Activated CD8-positive, alpha-beta memory T cell treated with anti-CD3 and anti-CD28 coated beads, Interleukin-2, amount 10 ng/mL, durations not matched to agents 7 days and 5 days (primary cell): Measurements from ENCODE around the gene STIP1. TPM values are rescaled to one million over a fixed set of nuclear protein-coding genes. Genes with fewer than 3 reads are reported as not detected.
"Not testable (repeated sequence)": the region's sequence is repeated elsewhere in the genome, so short reads cannot be mapped to it uniquely, and the experiment has no call there.

Source experiments
- ATAC-seq: fragments of 150-1000 bp; cut with Tn5 transposase; one replicate; pipeline ENCODE4 v1.10.0; 2021; ENCODE audit warnings: moderate library complexity
- CTCF ChIA-PET: fragments of 350-600 bp; sonication (Branson Sonifier 250); formaldehyde crosslinking; loops from one replicate; lab custom pipeline; 2021; ENCODE audit warnings: antibody characterized with exemption; lab: Charles Lee
- DNase-seq: peaks from one replicate; pipeline ENCODE4 v3.0.0-alpha.2; 2020
- H3K27ac Mint-ChIP-seq: one replicate; pipeline ENCODE4 v1.8.0; 2021; ENCODE audit warnings: mild to moderate bottlenecking, mixed read lengths
- H3K27me3 Mint-ChIP-seq: one replicate; pipeline ENCODE4 v1.8.0; 2021; ENCODE audit warnings: mixed read lengths
- H3K36me3 Mint-ChIP-seq: one replicate; pipeline ENCODE4 v1.8.0; 2021; ENCODE audit warnings: mild to moderate bottlenecking, mixed read lengths
- H3K4me1 Mint-ChIP-seq: one replicate; pipeline ENCODE4 v1.8.0; 2021; ENCODE audit warnings: mixed read lengths
- H3K4me3 Mint-ChIP-seq: one replicate; pipeline ENCODE4 v1.8.0; 2021; ENCODE audit warnings: mild to moderate bottlenecking, moderate library complexity, mixed read lengths
- H3K9me3 Mint-ChIP-seq: one replicate; pipeline ENCODE4 v1.8.0; 2022; ENCODE audit warnings: low read depth, mixed read lengths
- total RNA-seq, 2 experiments: library from RNA; stranded (reverse); gene quantifications; one replicate each; pipeline ENCODE4 v1.2.3, GENCODE V29; 2021

Gene STIP1
- total RNA-seq, 2 experiments from 2014 or later: 303 to 410 TPM

GRCh38 chr11:64150051-64150450, 35.9 kb upstream of the STIP1 start:
- CTCF ChIA-PET: interaction anchor here (1.1 to 9.0 kb wide), 8 partner anchors 35 to 382 kb away, joined by 3 to 123 read pairs (median 5); partner anchors contain the start of genes MARK2, STIP1 and ZFTA
- no peak for ATAC-seq
- peaks cover 9% of the 10 kb centered on the region for H3K27me3 Mint-ChIP-seq
- H3K27ac Mint-ChIP-seq: no peak overlapping the region
- no peaks in the 10 kb centered on the region for H3K9me3 Mint-ChIP-seq
- DNase-seq: no peak
- H3K36me3 Mint-ChIP-seq: no peaks in the 10 kb centered on the region
- no peaks in the 10 kb centered on the region for H3K4me1 Mint-ChIP-seq
- no peak overlapping the region for H3K4me3 Mint-ChIP-seq

- Mint-ChIP-seq H3K27me3 (peaks cover 9% of the 10 kb centered on the region), H3K36me3 (no peaks in the 10 kb centered on the region), H3K9me3 (no peaks in the 10 kb centered on the region)
These were observed 35.3 kb upstream of the STIP1 start for GRCh38 chr11:64150481-64151239.

GRCh38 chr11:64151337-64151736, 34.6 kb upstream of the STIP1 start:
- Mint-ChIP-seq H3K9me3 (no peaks in the 10 kb centered on the region), H3K4me3 (no peak overlapping the region), H3K36me3 (no peaks in the 10 kb centered on the region), H3K4me1 (no peaks in the 10 kb centered on the region), H3K27ac (no peak overlapping the region), H3K27me3 (peaks cover 9% of the 10 kb centered on the region)
- no peak for ATAC-seq
- DNase-seq: no peak
- CTCF ChIA-PET: interaction anchor here (1.6 to 9.0 kb wide), 4 partner anchors 11 to 344 kb away, joined by 3 to 123 read pairs (median 10); no protein-coding TSS in a partner anchor

More at GRCh38 chr11:64150481-64151239, 35.3 kb upstream of the STIP1 start:
- DNase-seq (no peak), ATAC-seq (no peak)
- Mint-ChIP-seq H3K27ac (no peak overlapping the region), H3K4me3 (no peak overlapping the region), H3K4me1 (no peaks in the 10 kb centered on the region)
- CTCF ChIA-PET: interaction anchor here (1.1 to 9.0 kb wide), 8 partner anchors 12 to 314 kb away, joined by 3 to 123 read pairs (median 8); partner anchors contain the start of genes MARK2 and STIP1

- Mint-ChIP-seq H3K9me3 (no peaks in the 10 kb centered on the region), H3K27me3 (peaks cover 9% of the 10 kb centered on the region), H3K36me3 (no peaks in the 10 kb centered on the region), H3K27ac (no peak overlapping the region), H3K4me3 (no peak overlapping the region), H3K4me1 (no peaks in the 10 kb centered on the region)
- CTCF ChIA-PET: interaction anchor here (0.6 to 9.0 kb wide), 26 partner anchors 8 to 509 kb away, joined by 3 to 123 read pairs (median 4); partner anchors contain the start of genes MACROD1, STIP1 and ZFTA
- DNase-seq: peak; percentile 76
- peak; percentile 96 for ATAC-seq
These were observed 32.9 kb upstream of the STIP1 start for GRCh38 chr11:64152841-64153691.

GRCh38 chr11:64153812-64154211, 32.2 kb upstream of the STIP1 start:
- H3K4me3 Mint-ChIP-seq: no peak overlapping the region
- peaks cover 9% of the 10 kb centered on the region for H3K27me3 Mint-ChIP-seq
- CTCF ChIA-PET: interaction anchor here (0.7 to 9.0 kb wide), 9 partner anchors 9 to 211 kb away, joined by 3 to 123 read pairs (median 4); no protein-coding TSS in a partner anchor
- no peaks in the 10 kb centered on the region for H3K9me3 Mint-ChIP-seq
- no peaks in the 10 kb centered on the region for H3K36me3 Mint-ChIP-seq
- no peaks in the 10 kb centered on the region for H3K4me1 Mint-ChIP-seq
- H3K27ac Mint-ChIP-seq: no peak overlapping the region
- DNase-seq (no peak), ATAC-seq (no peak)

- H3K9me3 Mint-ChIP-seq: no peaks in the 10 kb centered on the region
- no peak overlapping the region for H3K27ac Mint-ChIP-seq
- H3K4me3 Mint-ChIP-seq: no peak overlapping the region
- ATAC-seq: no peak
- H3K4me1 Mint-ChIP-seq: no peaks in the 10 kb centered on the region
- no peaks in the 10 kb centered on the region for H3K36me3 Mint-ChIP-seq
- no peak for DNase-seq
- CTCF ChIA-PET: interaction anchor here (0.6 to 1.1 kb wide), 3 partner anchors 61 to 301 kb away, joined by 3 to 4 read pairs (median 4); no protein-coding TSS in a partner anchor
- peaks cover 9% of the 10 kb centered on the region for H3K27me3 Mint-ChIP-seq
These were observed 29.5 kb upstream of the STIP1 start for GRCh38 chr11:64156235-64157011.

- CTCF ChIA-PET: interaction anchor here (1.1 to 1.2 kb wide), 2 partner anchors 10 to 158 kb away, joined by 3 read pairs; no protein-coding TSS in a partner anchor
- ATAC-seq: no peak
These were observed 28.2 kb upstream of the STIP1 start for GRCh38 chr11:64157631-64158394.

GRCh38 chr11:64161037-64161436, 24.9 kb upstream of the STIP1 start:
- DNase-seq (no peak), ATAC-seq (no peak)
- Mint-ChIP-seq H3K4me1 (peaks cover 4% of the 10 kb centered on the region), H3K27ac (no peak overlapping the region), H3K27me3 (no peaks in the 10 kb centered on the region), H3K4me3 (no peak overlapping the region), H3K36me3 (no peaks in the 10 kb centered on the region), H3K9me3 (no peaks in the 10 kb centered on the region)
- CTCF ChIA-PET: interaction anchor here (2.5 kb wide), 1 partner anchor 9 kb away, joined by 11 read pairs; no protein-coding TSS in a partner anchor

More at GRCh38 chr11:64157631-64158394, 28.2 kb upstream of the STIP1 start:
- Mint-ChIP-seq H3K27me3 (peaks cover 9% of the 10 kb centered on the region), H3K36me3 (no peaks in the 10 kb centered on the region), H3K9me3 (no peaks in the 10 kb centered on the region), H3K27ac (no peak overlapping the region), H3K4me3 (no peak overlapping the region), H3K4me1 (no peaks in the 10 kb centered on the region)
- no peak for DNase-seq

GRCh38 chr11:64162769-64163168, 23.2 kb upstream of the STIP1 start:
- not testable (repeated sequence) for H3K27ac Mint-ChIP-seq, H3K9me3 Mint-ChIP-seq, DNase-seq, ATAC-seq, H3K27me3 Mint-ChIP-seq, H3K4me1 Mint-ChIP-seq, H3K36me3 Mint-ChIP-seq, H3K4me3 Mint-ChIP-seq
- CTCF ChIA-PET: interaction anchor here (2.5 kb wide), 1 partner anchor 11 kb away, joined by 11 read pairs; no protein-coding TSS in a partner anchor

GRCh38 chr11:64163951-64164350, 22.0 kb upstream of the STIP1 start:
- Mint-ChIP-seq H3K27me3 (no peaks in the 10 kb centered on the region), H3K4me3 (no peak overlapping the region), H3K9me3 (no peaks in the 10 kb centered on the region), H3K36me3 (no peaks in the 10 kb centered on the region), H3K27ac (no peak overlapping the region), H3K4me1 (peaks cover 7% of the 10 kb centered on the region)
- ATAC-seq: no peak
- DNase-seq: no peak
- CTCF ChIA-PET: interaction anchor here (1.4 kb wide), 2 partner anchors 16 to 41 kb away, joined by 3 to 4 read pairs; no protein-coding TSS in a partner anchor

GRCh38 chr11:64164392-64165312, 21.3 kb upstream of the STIP1 start:
- H3K27ac Mint-ChIP-seq: peak overlapping the region; percentile 74
- H3K36me3 Mint-ChIP-seq: no peaks in the 10 kb centered on the region

More at GRCh38 chr11:64164392-64165312, 21.3 kb upstream of the STIP1 start:
- ATAC-seq: no peak
- no peaks in the 10 kb centered on the region for H3K27me3 Mint-ChIP-seq
- H3K4me1 Mint-ChIP-seq: peaks cover 7% of the 10 kb centered on the region
- H3K4me3 Mint-ChIP-seq: peak overlapping the region; percentile 54
- no peak for DNase-seq
- H3K9me3 Mint-ChIP-seq: no peaks in the 10 kb centered on the region
- CTCF ChIA-PET: interaction anchor here (1.1 to 1.4 kb wide), 5 partner anchors 12 to 328 kb away, joined by 3 to 8 read pairs (median 4); no protein-coding TSS in a partner anchor
